Fibroblast of lung (primary cell): ENCODE results near the gene MBNL2. TPM values are rescaled to one million over a fixed set of nuclear protein-coding genes. Genes with fewer than 3 reads are reported as not detected.

ENCODE experiments used
- DNase-seq, 2 donors: peaks; one replicate each; pipeline versions ENCODE4 v3.0.0 to v3.0.0-alpha.2; 2010; ENCODE audit warnings: low read depth in 2 of 2
- H2AFZ ChIP-seq: 2 replicates; pipeline ENCODE4 v1.5.1; 2012; ENCODE audit warnings: low read length, control low read depth, inconsistent platforms
- H3K27ac ChIP-seq: 2 replicates; pipeline ENCODE4 v1.5.1; 2011; ENCODE audit warnings: low read length, control low read depth; ENCODE audit not compliant: insufficient read depth
- H3K27me3 ChIP-seq: 2 replicates; pipeline ENCODE4 v1.5.1; 2011; ENCODE audit warnings: mild to moderate bottlenecking, low read length; ENCODE audit not compliant: control insufficient read depth, insufficient read depth
- H3K36me3 ChIP-seq: 2 replicates; pipeline ENCODE4 v1.5.1; 2011; ENCODE audit warnings: low read length; ENCODE audit not compliant: control insufficient read depth, insufficient read depth
- H3K4me1 ChIP-seq: 2 replicates; pipeline ENCODE4 v1.5.1; 2011; ENCODE audit warnings: low read length; ENCODE audit not compliant: control insufficient read depth, insufficient read depth; ENCODE audit errors: extremely low read depth
- H3K4me2 ChIP-seq: 2 replicates; pipeline ENCODE4 v1.5.1; 2011; ENCODE audit warnings: low read length, control low read depth; ENCODE audit not compliant: insufficient read depth; ENCODE audit errors: extremely low read depth
- H3K4me3 ChIP-seq, 4 experiments: fragments of 200-600 bp in 1 of 4; sonication (generic) in 1 of 4; replicated peaks in 1 of 4; 2 replicates each; pipeline ENCODE4 v1.5.1; 2011 to 2016; ENCODE audit warnings: low read length in 4 of 4, low read depth in 3 of 4, mild to moderate bottlenecking in 3 of 4, control low read depth in 2 of 4, inconsistent platforms in 1 of 4, mixed read lengths in 1 of 4; ENCODE audit not compliant: insufficient read depth in 1 of 4; ENCODE audit errors: control extremely low read depth in 1 of 4
- H3K79me2 ChIP-seq: 2 replicates; pipeline ENCODE4 v1.5.1; 2012; ENCODE audit warnings: mild to moderate bottlenecking, low read length, inconsistent platforms; ENCODE audit not compliant: control insufficient read depth, insufficient read depth
- H3K9ac ChIP-seq: 2 replicates; pipeline ENCODE4 v1.5.1; 2011; ENCODE audit warnings: mild to moderate bottlenecking, low read length, control low read depth; ENCODE audit not compliant: insufficient read depth
- H3K9me3 ChIP-seq: 2 replicates; pipeline ENCODE4 v1.5.1; 2012; ENCODE audit warnings: low read depth, low read length; ENCODE audit not compliant: control insufficient read depth, insufficient read depth
- H4K20me1 ChIP-seq: 2 replicates; pipeline ENCODE4 v1.5.1; 2011; ENCODE audit warnings: low read length; ENCODE audit not compliant: control insufficient read depth, insufficient read depth; ENCODE audit errors: extremely low read depth
- CTCF ChIP-seq, 2 donors: IDR thresholded peaks in 1 of 2; conservative IDR thresholded peaks in 1 of 2; 1 replicate in 1 of 2; 2 replicates in 1 of 2; pipeline ENCODE4 v1.5.1; 2011 to 2012; ENCODE audit warnings: low read length in 2 of 2, control low read depth in 1 of 2, inconsistent platforms in 1 of 2, low read depth in 1 of 2, mild to moderate bottlenecking in 1 of 2
- EZH2 ChIP-seq: IDR thresholded peaks from 2 replicates; pipeline ENCODE4 v1.5.1; 2012; ENCODE audit warnings: low read length, control low read depth, mild to moderate bottlenecking; ENCODE audit errors: missing control alignments
- polyA plus RNA-seq, 2 donors: library from polyadenylated mRNA; depleted of rRNA in 1 of 2; stranded (reverse) in 1 of 2; unstranded in 1 of 2; fragments of >200 nt; gene quantifications; 2 replicates each; pipeline ENCODE4 v1.2.1, GENCODE V29; 2011 to 2012; ENCODE audit warnings: missing spikeins in 1 of 2
- total RNA-seq: library from RNA; depleted of rRNA; stranded (reverse); fragments of >200 nt; gene quantifications from 2 replicates; pipeline ENCODE4 v1.2.1, GENCODE V29; 2014

MBNL2 gene
- total and polyA plus RNA-seq, 2 donors (not counting 1 experiment from before 2014, with no cell fraction given) = 48.9 to 61.1 TPM

GRCh38 chr13:97267418-97268059 lies 45.4 kb downstream of the MBNL2 start:
- Histone ChIP-seq H4K20me1 (no peaks in the 10 kb centered on the region), H3K9ac (no peak overlapping the region), H3K27me3 (no peaks in the 10 kb centered on the region), H3K9me3 (no peaks in the 10 kb centered on the region), H3K4me1 (peaks cover 9% of the 10 kb centered on the region), H3K79me2 (peaks cover 49% of the 10 kb centered on the region), H3K36me3 (no peaks in the 10 kb centered on the region), H3K4me3 (no peak overlapping the region), H2AFZ (no peak overlapping the region), H3K27ac (no peak overlapping the region), H3K4me2 (no peak overlapping the region)
- DNase-seq = peak in 1 of 2 donors; percentile 44
- no peak for TF ChIP-seq CTCF (conservative IDR thresholded peaks at IDR 0.05 in 1 of 2, IDR thresholded peaks at IDR 0.05 in 1 of 2; ENCODE audit: low read depth in 1 of 2, low read length in 2 of 2)
- no peak for TF ChIP-seq EZH2

DNA sequence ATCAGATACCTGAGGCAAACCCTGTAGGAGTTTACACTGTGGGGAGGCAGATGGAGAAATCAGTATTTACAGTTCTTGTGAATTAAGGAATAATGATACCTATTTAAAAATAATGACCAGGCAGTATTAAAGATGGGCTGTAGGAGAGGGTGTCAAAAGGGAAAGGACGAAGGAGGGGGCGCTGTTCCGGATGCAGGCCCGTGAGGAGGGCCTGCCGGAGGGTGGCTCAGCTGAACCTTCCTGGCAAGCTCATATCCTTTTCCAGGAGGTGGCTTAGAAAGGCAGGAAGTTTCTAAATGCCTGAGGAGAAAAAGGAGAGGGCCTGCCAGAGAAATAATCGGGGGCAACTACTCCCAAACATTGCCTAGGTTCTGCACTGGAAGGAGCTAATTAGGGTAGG lies 46.6 kb downstream of the MBNL2 start:
- peaks cover 14% of the 10 kb centered on the region for H3K4me1 ChIP-seq
- no peak overlapping the region for H3K4me3 ChIP-seq
- H4K20me1 ChIP-seq = no peaks in the 10 kb centered on the region
- DNase-seq = no peak
- H3K9me3 ChIP-seq = no peaks in the 10 kb centered on the region
- H3K4me2 ChIP-seq = no peak overlapping the region
- no peaks in the 10 kb centered on the region for H3K36me3 ChIP-seq
- TF ChIP-seq EZH2 (no peak), CTCF (conservative IDR thresholded peaks at IDR 0.05 in 1 of 2, IDR thresholded peaks at IDR 0.05 in 1 of 2; ENCODE audit: low read depth in 1 of 2, low read length in 2 of 2) (peak in 1 of 2 donors; percentile 25)
- no peak overlapping the region for H3K27ac ChIP-seq
- peaks cover 48% of the 10 kb centered on the region for H3K79me2 ChIP-seq
- H3K27me3 ChIP-seq = no peaks in the 10 kb centered on the region
- no peak overlapping the region for H2AFZ ChIP-seq
- no peak overlapping the region for H3K9ac ChIP-seq

GRCh38 chr13:97269603-97270002 lies 47.5 kb downstream of the MBNL2 start:
- no peak for DNase-seq
- no peak overlapping the region for H3K9ac ChIP-seq
- H3K27ac ChIP-seq = no peak overlapping the region
- H4K20me1 ChIP-seq = no peaks in the 10 kb centered on the region
- H2AFZ ChIP-seq = no peak overlapping the region
- no peaks in the 10 kb centered on the region for H3K27me3 ChIP-seq
- no peaks in the 10 kb centered on the region for H3K9me3 ChIP-seq
- H3K4me3 ChIP-seq = no peak overlapping the region
- TF ChIP-seq CTCF (conservative IDR thresholded peaks at IDR 0.05 in 1 of 2, IDR thresholded peaks at IDR 0.05 in 1 of 2; ENCODE audit: low read depth in 1 of 2, low read length in 2 of 2) = no peak
- TF ChIP-seq EZH2 = no peak
- H3K36me3 ChIP-seq = no peaks in the 10 kb centered on the region
- no peak overlapping the region for H3K4me2 ChIP-seq
- H3K4me1 ChIP-seq = peaks cover 17% of the 10 kb centered on the region
- peaks cover 47% of the 10 kb centered on the region for H3K79me2 ChIP-seq
